Prostate gland (tissue), 2 donors: ENCODE results near the gene FOXP4.

Experiments
- CTCF ChIP-seq, 4 experiments: fragments of 200-600 bp in 2 of 4; fragments of 450-650 bp in 2 of 4; sonication (generic) in 2 of 4; IDR thresholded peaks; 1 replicate in 3 of 4; 2 replicates in 1 of 4; pipeline ENCODE4 v1.5.1; 2016 to 2019; ENCODE audit warnings: antibody characterized with exemption in 4 of 4, mild to moderate bottlenecking in 2 of 4, moderate library complexity in 2 of 4
- POLR2A ChIP-seq: fragments of 450-650 bp; IDR thresholded peaks from one replicate; pipeline ENCODE4 v1.6.1; 2016; ENCODE audit warnings: antibody characterized with exemption, mild to moderate bottlenecking
- POLR2AphosphoS5 ChIP-seq: sonication (generic); formaldehyde crosslinking; IDR thresholded peaks from one replicate; pipeline ENCODE4 v1.6.1; 2017; ENCODE audit warnings: antibody characterized with exemption

GRCh38 chr6:41580690-41581089, 34.5 kb downstream of the FOXP4 start:
- no peak for TF ChIP-seq CTCF (IDR thresholded peaks at IDR 0.05)
- TF ChIP-seq POLR2AphosphoS5: no peak
- TF ChIP-seq POLR2A: no peak
